NCI-H2227 treated with DMSO at 0.1 percent for 48 hours (cell line): ENCODE results near the gene ACKR4.

Experiments used
- DNase-seq: peaks from one replicate; lab custom pipeline; 2025; lab: John Stamatoyannopoulos, UW

Gene ACKR4

GRCh38 chr3:132641837-132642538 is 44.9 kb downstream of the ACKR4 start:
- peak; percentile 22 for DNase-seq

- DNase-seq = no peak
These were observed 45.4 kb downstream of the ACKR4 start for GRCh38 chr3:132642539-132642847.

- no peak for DNase-seq
These were observed 46.3 kb downstream of the ACKR4 start for GRCh38 chr3:132643366-132643765.

GRCh38 chr3:132645058-132645457 is 48.0 kb downstream of the ACKR4 start:
- DNase-seq = no peak

- DNase-seq = no peak
These were observed 53.1 kb downstream of the ACKR4 start for GRCh38 chr3:132650153-132650552.
